Keratinocyte (primary cell): Measurements from ENCODE around the gene ZNF234. TPM values are rescaled to one million over a fixed set of nuclear protein-coding genes. Genes with fewer than 3 reads are reported as not detected.

ENCODE experiments used
- DNase-seq: peaks from one replicate; pipeline ENCODE4 v3.0.0-alpha.2; 2011; ENCODE audit warnings: low read depth, missing footprints, low spot score
- FAIRE-seq: peaks from 2 replicates; lab custom pipeline; 2011; peaks lifted over from hg19 to GRCh38; lab: Jason Lieb, UNC
- H2AFZ ChIP-seq: 2 replicates; pipeline ENCODE4 v1.6.0; 2012; ENCODE audit warnings: low read length, control low read depth, inconsistent platforms; ENCODE audit not compliant: control insufficient read depth
- H3K27ac ChIP-seq: 2 replicates; pipeline ENCODE4 v1.5.1; 2011; ENCODE audit warnings: low read length; ENCODE audit not compliant: control insufficient read depth, insufficient read depth
- H3K27me3 ChIP-seq: 3 replicates; pipeline ENCODE4 v1.6.0; 2011; ENCODE audit warnings: low read length; ENCODE audit not compliant: control insufficient read depth, insufficient read depth; ENCODE audit errors: extremely low read depth
- H3K36me3 ChIP-seq, 2 experiments: 2 replicates in 1 of 2; 3 replicates in 1 of 2; pipeline ENCODE4 v1.5.1; 2011; ENCODE audit warnings: low read length in 2 of 2, mild to moderate bottlenecking in 1 of 2; ENCODE audit not compliant: control insufficient read depth in 2 of 2, insufficient read depth in 2 of 2; ENCODE audit errors: extremely low read depth in 1 of 2
- H3K4me1 ChIP-seq: 3 replicates; pipeline ENCODE4 v1.5.1; 2011; ENCODE audit warnings: low read length; ENCODE audit not compliant: control insufficient read depth, insufficient read depth; ENCODE audit errors: extremely low read depth
- H3K4me2 ChIP-seq: 3 replicates; pipeline ENCODE4 v1.6.0; 2011; ENCODE audit warnings: low read depth, low read length; ENCODE audit not compliant: control insufficient read depth, insufficient read depth; ENCODE audit errors: extremely low read depth
- H3K4me3 ChIP-seq, 3 experiments: fragments of 200-600 bp in 1 of 3; sonication (generic) in 1 of 3; 2 replicates in 2 of 3; 3 replicates in 1 of 3; pipeline ENCODE4 v1.5.1; 2011 to 2016; ENCODE audit warnings: low read length in 3 of 3, mild to moderate bottlenecking in 3 of 3, control low read depth in 2 of 3, inconsistent platforms in 1 of 3, low read depth in 1 of 3, mixed read lengths in 1 of 3, mixed run types in 1 of 3, moderate library complexity in 1 of 3; ENCODE audit not compliant: control insufficient read depth in 2 of 3, insufficient read depth in 2 of 3; ENCODE audit errors: extremely low read depth in 1 of 3
- H3K79me2 ChIP-seq: 2 replicates; pipeline ENCODE4 v1.6.0; 2012; ENCODE audit warnings: low read length; ENCODE audit not compliant: control insufficient read depth, insufficient read depth
- H3K9ac ChIP-seq: 3 replicates; pipeline ENCODE4 v1.6.0; 2011; ENCODE audit warnings: low read length; ENCODE audit not compliant: control insufficient read depth, insufficient read depth; ENCODE audit errors: extremely low read depth
- H3K9me1 ChIP-seq: 3 replicates; pipeline ENCODE4 v1.6.0; 2011; ENCODE audit warnings: low read length; ENCODE audit not compliant: control insufficient read depth, insufficient read depth; ENCODE audit errors: extremely low read depth
- H3K9me3 ChIP-seq: 2 replicates; pipeline ENCODE4 v1.5.1; 2012; ENCODE audit warnings: low read depth, low read length; ENCODE audit not compliant: control insufficient read depth
- H4K20me1 ChIP-seq: 3 replicates; pipeline ENCODE4 v1.6.0; 2011; ENCODE audit warnings: low read length; ENCODE audit not compliant: control insufficient read depth, insufficient read depth; ENCODE audit errors: extremely low read depth
- CTCF ChIP-seq, 3 experiments: IDR thresholded peaks in 1 of 3; conservative IDR thresholded peaks in 1 of 3; optimal IDR thresholded peaks in 1 of 3; 2 replicates in 2 of 3; 3 replicates in 1 of 3; pipeline versions ENCODE3 to v1.5.1; 2011; ENCODE audit warnings: low read length in 3 of 3, mild to moderate bottlenecking in 3 of 3, moderate library complexity in 2 of 3, control low read depth in 1 of 3, inconsistent platforms in 1 of 3; ENCODE audit not compliant: insufficient read depth in 2 of 3; ENCODE audit errors: extremely low read depth in 1 of 3
- EZH2 ChIP-seq: IDR thresholded peaks from one replicate; pipeline ENCODE4 v1.6.1; 2012; ENCODE audit warnings: inconsistent platforms, mild to moderate bottlenecking, low read length, moderate library complexity
- dilution Hi-C: fragments of 300-500 bp; cut with MboI; formaldehyde crosslinking; loops from one replicate; pipeline ENCODE4 v1.7.0; 2020; ENCODE audit warnings: low sequenced_read_pairs; ENCODE audit not compliant: extremely low pct_ligation_motif_present
- polyA plus RNA-seq, 5 experiments: library from polyadenylated mRNA; depleted of rRNA in 3 of 5; stranded (reverse) in 3 of 5; stranded (forward) in 1 of 5; unstranded in 1 of 5; fragments of >200 nt; gene quantifications; 1 replicate in 1 of 5; 2 replicates in 3 of 5; 3 replicates in 1 of 5; pipeline versions ENCODE4 v1.2.1 to v1.2.3, GENCODE V29; 2011 to 2012; ENCODE audit warnings: missing spikeins in 2 of 5, low read depth in 1 of 5, low replicate concordance in 1 of 5

Gene ZNF234
- polyA plus RNA-seq, 1 donor (not counting 4 experiments of a cell fraction or from before 2014, with no cell fraction given), result 4.4 TPM

DNA sequence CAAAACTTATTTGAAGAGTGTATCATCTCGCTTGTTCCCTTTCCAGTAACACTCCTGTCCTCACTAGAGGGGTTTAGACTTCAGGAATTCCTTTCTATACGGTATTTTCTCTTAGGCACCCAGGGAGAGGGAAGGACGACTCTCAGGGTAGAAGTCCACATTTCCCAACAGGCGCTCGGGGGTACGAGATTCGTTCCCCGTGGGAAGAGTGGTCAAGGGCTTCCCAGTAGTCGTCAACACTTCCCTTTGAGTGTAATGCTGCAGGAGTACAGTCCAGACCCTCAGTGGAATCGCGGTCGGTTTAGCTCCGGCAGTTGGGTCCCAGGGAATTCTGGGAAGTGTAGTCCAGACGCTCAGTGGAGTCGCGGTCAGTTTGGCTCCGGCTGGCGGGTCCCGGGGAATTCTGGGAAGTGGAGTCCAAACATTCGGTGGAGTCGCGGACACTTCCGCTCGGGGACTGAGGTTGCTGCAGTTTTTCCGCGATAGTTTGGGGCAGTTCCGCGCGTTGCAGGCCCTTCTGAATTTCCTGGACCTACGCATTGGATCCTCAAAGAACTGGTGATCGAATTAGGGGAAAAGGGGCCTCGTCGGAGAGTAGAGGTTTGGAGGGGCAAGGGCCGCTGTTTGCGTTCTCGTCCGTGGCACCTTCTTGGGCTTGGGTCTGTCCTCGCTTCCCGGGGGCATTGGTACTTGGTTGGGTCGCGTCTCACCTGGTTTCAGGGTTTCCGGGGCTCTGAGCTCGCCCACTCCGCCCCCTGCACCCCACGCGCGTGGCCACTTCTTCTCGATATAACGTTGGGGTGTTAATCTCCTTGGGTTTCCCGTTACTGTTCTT lies 47.2 kb upstream of the ZNF234 start, which contains the start of gene ZNF224:
Gene ZNF224 (plus strand): TSS at position 431 of the 835 bp plus-strand sequence. CDS start 3,513 bp downstream, outside the sequence.
- Histone ChIP-seq H3K4me2 (peak within 1 kb of the TSS; percentile 91), H3K79me2 (peaks cover 25% of the 10 kb centered on the region), H4K20me1 (no peaks in the 10 kb centered on the region), H3K36me3 (peaks cover 0 to 9% of the 10 kb centered on the region in 2 experiments), H3K9me1 (no peaks in the 10 kb centered on the region), H2AFZ (peak within 1 kb of the TSS; percentile 99), H3K27me3 (no peaks in the 10 kb centered on the region), H3K9me3 (no peaks in the 10 kb centered on the region), H3K4me3 (peak within 1 kb of the TSS; percentile 77 to 92 (median 82)), H3K27ac (peak within 1 kb of the TSS; percentile 61), H3K9ac (peak within 1 kb of the TSS; percentile 82), H3K4me1 (no peaks in the 10 kb centered on the region)
- no peak for TF ChIP-seq CTCF (optimal IDR thresholded peaks at IDR 0.05 in 1 of 3, IDR thresholded peaks at IDR 0.05 in 1 of 3, conservative IDR thresholded peaks at IDR 0.05 in 1 of 3; ENCODE audit: extremely low read depth in 1 of 3, insufficient read depth in 2 of 3, low read length in 3 of 3)
- DNase-seq, result no peak
- peak; percentile 90 for FAIRE-seq
- dilution Hi-C loops, result no loop called here

GRCh38 chr19:44107751-44108150 lies 33.6 kb upstream of the ZNF234 start:
- TF ChIP-seq EZH2 (no peak), CTCF (optimal IDR thresholded peaks at IDR 0.05 in 1 of 3, IDR thresholded peaks at IDR 0.05 in 1 of 3, conservative IDR thresholded peaks at IDR 0.05 in 1 of 3; ENCODE audit: extremely low read depth in 1 of 3, insufficient read depth in 2 of 3, low read length in 3 of 3) (no peak)
- Histone ChIP-seq H3K9ac (no peak overlapping the region), H3K4me3 (no peak overlapping the region), H3K27me3 (no peaks in the 10 kb centered on the region), H3K4me1 (no peaks in the 10 kb centered on the region), H3K79me2 (no peaks in the 10 kb centered on the region), H3K9me1 (no peaks in the 10 kb centered on the region), H4K20me1 (no peaks in the 10 kb centered on the region), H3K36me3 (peaks cover 16 to 21% of the 10 kb centered on the region in 2 experiments), H3K27ac (no peak overlapping the region), H3K9me3 (peaks cover 14% of the 10 kb centered on the region), H2AFZ (no peak overlapping the region), H3K4me2 (no peak overlapping the region)
- no peak for DNase-seq
- no peak for FAIRE-seq
- dilution Hi-C loops, result no loop called here
